ENCODE measurements around the gene PRKCG.

DNA sequence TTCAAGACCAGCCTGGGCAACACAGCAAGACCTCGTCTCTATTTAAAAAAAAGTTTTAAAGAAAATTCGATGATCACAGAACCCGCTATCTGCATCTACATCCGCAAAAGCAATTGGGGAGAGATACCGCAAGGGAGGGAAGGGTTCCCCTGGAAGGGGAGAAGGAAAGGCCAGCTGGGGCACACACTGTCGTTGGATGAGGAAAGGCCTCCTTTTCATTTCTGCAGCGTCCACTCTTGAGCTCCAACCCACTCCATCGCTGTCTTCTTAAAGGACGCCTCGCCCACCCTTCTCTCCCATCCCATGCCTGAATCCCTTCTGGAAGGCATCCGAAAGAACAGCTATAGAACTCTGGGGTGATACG, 3.2 kb upstream of the PRKCG start:
- TF ChIP-seq CREB1 (IDR thresholded peaks at IDR 0.05; ENCODE audit: low read depth) = no peak
- no peak for TF ChIP-seq FOXM1 (IDR thresholded peaks at IDR 0.05; ENCODE audit: borderline replicate concordance, low read depth)
- no peak for TF ChIP-seq TAF1 (IDR thresholded peaks at IDR 0.05; ENCODE audit: low read depth)
- TF ChIP-seq TCF12 (IDR thresholded peaks at IDR 0.05; ENCODE audit: low read depth) = no peak
- TF ChIP-seq, protein P1, sequence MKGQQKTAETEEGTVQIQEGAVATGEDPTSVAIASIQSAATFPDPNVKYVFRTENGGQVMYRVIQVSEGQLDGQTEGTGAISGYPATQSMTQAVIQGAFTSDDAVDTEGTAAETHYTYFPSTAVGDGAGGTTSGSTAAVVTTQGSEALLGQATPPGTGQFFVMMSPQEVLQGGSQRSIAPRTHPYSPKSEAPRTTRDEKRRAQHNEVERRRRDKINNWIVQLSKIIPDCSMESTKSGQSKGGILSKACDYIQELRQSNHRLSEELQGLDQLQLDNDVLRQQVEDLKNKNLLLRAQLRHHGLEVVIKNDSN (IDR thresholded peaks at IDR 0.05) = no peak
- no peak for TF ChIP-seq EP300 (IDR thresholded peaks at IDR 0.05; ENCODE audit: borderline replicate concordance)

Data from Ishikawa (cell line).